GM19035 (cell line): ENCODE data around the gene ZNF425.
"Not testable (repeated sequence)": the region's sequence is repeated elsewhere in the genome, so short reads cannot be mapped to it uniquely, and the experiment has no call there.

Source experiments
- ATAC-seq: cut with Tn5 transposase; IDR thresholded peaks from one replicate; pipeline ENCODE4 v1.9.1; 2021; ENCODE audit not compliant: unreplicated experiment

ZNF425 gene

GRCh38 chr7:149133028-149133710 lies 7.0 kb upstream of the ZNF425 start:
- no peak for ATAC-seq

DNA sequence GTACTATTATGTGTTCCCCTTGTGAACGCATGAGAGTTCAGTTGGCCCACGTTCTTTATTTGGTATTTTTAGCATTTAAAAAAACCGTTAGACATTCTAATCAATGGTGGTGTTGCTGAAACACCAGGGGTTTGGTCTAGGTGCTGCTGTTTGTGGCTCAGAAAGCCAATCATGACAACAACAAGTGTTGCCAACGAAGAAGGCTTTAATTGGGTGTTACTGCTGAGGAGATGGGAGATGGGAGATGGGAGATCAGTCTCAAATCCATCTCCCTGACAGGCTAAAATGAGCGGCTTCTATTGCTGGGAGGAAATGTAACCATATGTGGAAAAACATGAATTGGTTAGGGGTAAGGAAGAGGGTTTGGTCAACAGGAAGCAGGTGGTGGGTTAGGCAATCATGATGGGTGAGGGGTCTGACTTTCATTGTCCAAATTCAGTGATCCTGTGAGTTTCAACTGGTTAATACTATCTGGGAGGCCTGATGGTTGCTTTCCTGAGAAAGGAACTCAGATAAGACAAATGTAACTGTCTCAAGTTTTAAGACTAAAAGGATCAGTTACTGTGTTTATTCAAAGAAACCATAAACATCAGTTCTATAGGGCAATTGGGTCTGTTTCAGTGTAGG lies 4.6 kb upstream of the ZNF425 start:
- ATAC-seq = no peak

DNA sequence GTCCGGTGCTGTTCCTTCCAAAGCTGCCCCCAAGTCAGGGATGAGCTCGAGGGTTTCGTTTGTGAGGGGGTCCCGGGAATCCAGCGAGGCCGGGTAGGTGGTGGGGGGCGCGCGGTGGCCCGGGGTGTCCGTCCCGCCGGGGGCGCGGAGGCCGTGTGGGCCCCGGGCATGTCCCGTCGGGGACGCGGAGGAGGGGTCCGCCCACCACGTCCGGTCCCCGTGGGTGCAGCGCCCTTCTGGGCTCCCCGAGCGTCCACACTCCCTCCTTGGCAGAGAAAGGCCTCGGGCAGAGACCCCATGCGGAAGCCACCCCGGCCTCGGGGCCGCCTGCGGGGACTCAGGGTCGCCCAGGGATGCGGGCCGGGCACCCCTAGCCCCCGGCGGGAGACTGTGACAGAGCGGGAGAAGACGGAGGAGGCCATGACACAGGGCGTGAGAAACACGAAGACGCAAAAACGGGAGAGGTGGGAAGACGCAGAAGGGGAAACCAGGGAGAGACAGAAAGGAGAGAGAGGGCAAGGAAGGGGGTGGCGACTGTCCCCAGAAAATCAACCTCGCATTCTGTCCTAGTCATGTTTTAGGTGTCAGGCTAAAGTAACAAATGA lies 640 bp upstream of the ZNF425 start:
- peak; percentile 48 for ATAC-seq

DNA sequence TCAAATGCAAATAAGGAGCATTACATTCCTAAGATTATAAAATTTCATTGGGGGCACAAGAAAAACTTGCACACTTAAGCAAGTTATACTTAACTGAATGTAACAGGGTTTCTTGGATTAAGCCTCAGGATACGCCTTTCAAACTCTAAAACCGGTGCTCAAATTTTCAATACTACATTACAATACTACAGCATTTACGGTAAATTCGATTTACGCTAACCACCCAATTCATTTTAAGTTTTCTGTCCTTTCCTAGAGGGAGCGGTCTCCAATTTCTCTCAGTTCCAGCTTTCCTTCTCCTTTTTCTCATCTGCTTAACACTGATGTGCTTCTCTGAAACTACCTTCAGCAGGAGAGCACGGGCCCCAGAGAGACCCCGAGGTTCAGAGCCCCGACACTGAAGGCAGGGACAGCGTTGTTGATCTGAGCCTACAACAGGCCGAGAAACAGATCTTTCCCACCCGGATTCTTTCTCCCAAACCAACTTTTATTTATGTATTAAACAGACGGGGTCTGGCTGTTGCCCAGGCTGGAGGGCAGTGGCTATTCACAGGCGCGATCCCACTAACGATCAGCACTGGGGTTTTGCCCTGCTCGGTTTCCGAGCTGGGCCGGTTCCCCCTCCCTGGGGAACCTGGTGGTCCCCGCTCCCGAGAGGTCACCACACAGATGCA lies 798 bp downstream of the ZNF425 start:
- ATAC-seq = no peak

DNA sequence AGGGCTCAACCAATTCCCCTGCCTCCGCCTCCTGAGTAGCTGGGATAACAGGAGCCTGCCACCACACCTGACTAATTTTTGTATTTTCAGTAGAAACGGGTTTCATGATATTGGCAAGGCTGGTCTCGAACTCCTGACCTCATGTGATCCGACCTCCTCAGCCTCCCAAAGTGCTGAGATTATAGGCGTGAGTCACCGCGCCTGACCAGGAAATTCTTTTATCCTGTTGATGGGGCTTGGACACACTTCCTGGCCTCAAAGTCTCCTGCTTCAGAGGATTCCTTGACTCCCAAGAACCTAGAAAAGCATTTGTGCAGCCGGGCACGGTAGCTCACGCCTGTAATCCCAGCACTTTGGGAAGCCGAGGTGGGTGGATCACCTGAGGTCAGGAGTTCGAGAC lies 16.2 kb downstream of the ZNF425 start:
- ATAC-seq = no peak

- ATAC-seq = no peak
Measured at GRCh38 chr7:149104749-149105148, 21.4 kb downstream of the ZNF425 start.

DNA sequence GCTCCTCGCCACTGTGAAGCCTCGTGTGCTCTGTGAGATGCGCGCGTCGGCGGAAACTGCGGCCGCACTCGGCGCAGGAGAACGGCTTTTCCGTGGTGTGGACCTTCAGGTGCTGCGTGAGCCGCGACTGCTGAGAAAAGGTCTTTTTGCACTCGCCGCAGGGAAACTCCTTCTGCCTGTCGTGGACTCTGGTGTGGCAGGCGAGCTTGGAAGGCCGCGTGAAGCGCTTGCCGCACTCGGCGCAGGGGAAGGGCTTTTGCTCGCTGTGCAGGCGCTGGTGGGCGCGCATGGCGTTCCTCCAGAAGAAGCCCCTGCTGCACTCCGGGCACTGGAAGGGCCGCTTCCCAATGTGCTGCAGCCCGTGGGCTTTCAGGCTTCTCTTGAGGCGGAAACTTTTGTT lies 21.9 kb downstream of the ZNF425 start:
- ATAC-seq = no peak

DNA sequence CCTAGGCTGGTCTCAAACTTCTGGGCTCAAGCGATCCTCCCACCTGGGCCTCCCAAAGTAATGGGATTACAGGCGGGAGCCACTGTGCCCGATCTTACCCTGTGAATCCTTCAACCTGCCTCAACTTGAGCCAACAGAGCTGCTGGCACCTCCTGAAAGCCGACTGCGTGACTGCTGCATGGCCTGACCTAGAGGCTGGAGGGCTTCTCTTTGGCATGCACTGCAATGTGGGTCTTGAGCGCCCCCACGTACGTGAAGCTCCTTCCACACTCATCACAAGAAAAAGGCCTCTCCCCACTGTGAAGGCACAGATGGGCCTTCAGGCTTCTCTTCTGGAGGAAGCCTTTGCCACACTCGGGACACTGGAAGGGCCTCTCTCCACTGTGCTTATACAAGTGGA lies 22.7 kb downstream of the ZNF425 start:
- ATAC-seq = no peak

DNA sequence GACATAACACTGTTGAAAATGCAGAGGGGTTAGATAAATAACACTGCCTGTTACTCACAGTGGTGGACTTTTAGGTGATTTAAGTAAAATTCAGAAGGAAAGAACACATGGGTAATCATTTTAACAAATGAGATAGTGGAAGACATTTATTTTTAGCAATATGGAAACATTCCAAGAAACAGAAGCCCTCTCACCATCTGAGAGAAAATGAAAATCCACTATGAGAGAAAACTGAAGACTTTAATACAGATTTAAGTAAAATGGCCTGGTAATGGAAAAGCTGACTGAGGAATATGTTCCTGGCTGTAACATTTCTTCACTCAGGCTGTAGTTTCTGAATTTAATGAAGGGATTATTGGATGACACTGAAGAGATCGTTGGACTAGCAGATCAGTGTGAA lies 23.5 kb downstream of the ZNF425 start:
- ATAC-seq = no peak

GRCh38 chr7:149100821-149101220 lies 25.3 kb downstream of the ZNF425 start:
- no peak for ATAC-seq

GRCh38 chr7:149099058-149099457 lies 27.1 kb downstream of the ZNF425 start:
- ATAC-seq = no peak

DNA sequence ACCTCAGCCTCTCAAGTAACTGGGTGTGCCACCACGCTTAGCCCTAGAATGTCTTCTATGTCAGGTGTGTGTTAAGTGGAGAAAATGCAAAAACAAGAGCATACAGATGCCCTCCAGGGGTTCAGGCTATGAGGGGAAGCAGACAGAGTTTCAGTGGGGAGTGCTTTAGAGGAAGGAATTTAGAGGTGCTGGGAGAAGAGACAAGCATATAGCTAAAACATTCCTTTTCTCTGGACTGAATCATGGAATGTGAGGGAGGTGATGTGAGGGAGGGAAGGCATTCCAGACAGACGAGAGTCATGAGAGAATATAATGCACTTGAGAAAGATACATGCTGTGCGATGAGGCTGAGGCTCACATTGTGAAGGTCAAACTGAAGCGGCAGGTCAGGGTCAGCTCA lies 29.0 kb downstream of the ZNF425 start:
- no peak for ATAC-seq

DNA sequence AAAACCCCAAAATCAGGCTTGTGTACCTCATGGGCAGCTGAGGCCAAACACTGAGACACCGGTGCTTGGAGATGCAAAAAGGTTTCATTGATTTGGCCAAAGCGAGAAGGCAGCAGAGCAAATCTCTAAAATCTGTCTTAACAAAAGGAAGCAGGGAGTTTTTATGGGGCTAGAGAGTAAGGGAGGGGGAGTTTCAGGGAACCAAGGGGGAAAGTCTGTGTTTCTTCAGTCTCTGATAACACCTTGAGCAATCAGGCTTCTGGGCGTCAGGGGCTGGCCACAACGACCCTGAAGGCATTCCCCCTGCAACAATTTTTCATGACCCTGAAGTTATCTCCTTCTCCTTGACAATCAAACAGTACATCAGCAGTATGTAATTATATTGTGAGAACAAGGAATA lies 32.9 kb downstream of the ZNF425 start:
- ATAC-seq = no peak

GRCh38 chr7:149092244-149092643 lies 33.9 kb downstream of the ZNF425 start:
- not testable (repeated sequence) for ATAC-seq

GRCh38 chr7:149090397-149091195 lies 35.5 kb downstream of the ZNF425 start, which contains the start of gene ZNF786:
TSS of gene ZNF786 (minus strand) at chr7:149090718. CDS start at chr7:149090640, 78 bp downstream.
- peak; percentile 78 for ATAC-seq

DNA sequence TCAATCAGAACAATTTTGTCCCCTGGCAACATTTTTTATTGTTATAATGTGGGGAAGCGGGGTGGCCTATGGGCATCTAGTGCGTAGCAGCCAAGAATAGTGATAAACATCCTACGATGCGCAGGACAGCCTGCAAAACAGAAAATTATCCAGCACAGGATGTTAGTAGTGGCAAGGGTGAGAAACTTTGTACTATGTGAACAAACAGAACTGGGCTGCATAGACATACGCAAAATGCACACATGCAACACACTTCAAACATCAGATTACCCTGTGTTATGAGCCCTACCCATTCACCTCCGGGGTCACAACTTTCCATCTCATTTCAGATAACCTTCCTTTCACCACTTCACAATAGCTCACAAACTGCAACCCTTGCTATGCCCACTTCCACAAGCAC lies 38.7 kb downstream of the ZNF425 start:
- ATAC-seq = no peak

GRCh38 chr7:149085866-149086265 lies 40.3 kb downstream of the ZNF425 start:
- ATAC-seq = no peak

DNA sequence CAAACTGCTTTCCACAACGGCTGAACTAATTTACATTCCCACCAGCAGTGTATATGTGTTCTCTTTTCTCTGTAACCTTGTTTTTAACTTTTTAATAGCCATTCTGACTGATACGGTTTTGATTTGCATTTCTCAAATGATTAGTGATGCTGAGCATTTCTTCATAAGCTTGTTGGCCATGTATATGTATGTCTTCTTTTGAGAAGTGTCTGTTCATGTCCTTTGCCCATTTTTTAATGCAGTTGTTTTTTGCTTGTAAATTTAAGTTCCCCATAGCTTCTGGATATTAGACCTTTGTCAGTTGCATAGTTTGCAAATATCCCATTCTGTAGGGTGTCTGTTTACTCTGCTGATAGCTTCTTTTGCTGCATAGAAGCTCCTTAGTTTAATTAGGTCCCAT lies 41.7 kb downstream of the ZNF425 start:
- no peak for ATAC-seq

DNA sequence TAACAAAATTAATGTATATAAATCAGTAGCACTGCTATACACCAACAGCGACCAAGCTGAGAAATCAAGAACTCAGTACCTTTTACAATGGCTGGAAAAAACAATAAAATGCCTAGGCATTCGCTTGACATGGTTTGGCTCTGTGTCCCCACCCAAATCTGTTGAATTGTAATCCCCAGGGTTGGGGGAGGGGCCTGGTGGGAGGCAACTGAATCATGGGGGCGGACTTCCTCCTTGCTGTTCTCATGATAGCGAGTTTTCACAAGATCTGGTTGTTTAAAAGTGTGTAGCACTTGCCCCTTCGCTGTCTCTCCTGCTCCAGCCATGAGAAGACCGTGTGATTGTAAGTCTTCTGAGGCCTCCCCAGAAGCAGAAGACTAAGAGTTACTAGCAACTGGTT lies 44.2 kb downstream of the ZNF425 start:
- no peak for ATAC-seq

DNA sequence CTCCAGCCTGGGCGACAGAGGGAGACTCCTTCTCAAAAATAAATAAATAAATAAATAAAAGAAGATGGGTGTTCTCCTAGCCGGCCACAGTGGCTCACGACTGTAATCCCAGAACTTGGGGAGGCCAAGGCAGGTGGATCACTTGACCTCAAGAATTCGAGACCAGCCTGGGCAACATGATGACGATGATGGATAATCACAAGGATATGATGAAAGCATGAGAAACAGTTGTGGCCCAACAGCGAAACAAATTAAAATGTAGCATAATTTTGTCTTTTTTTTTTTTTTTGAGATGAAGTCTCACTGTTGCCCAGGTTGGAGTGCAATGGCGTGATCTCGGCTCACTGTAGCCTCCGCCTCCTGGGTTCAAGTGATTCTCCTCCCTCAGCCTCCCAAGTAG lies 48.5 kb downstream of the ZNF425 start:
- no peak for ATAC-seq

GRCh38 chr7:149075286-149075685 lies 50.8 kb downstream of the ZNF425 start:
- no peak for ATAC-seq
